ENCODE measurements around the gene FGF2. TPM values are rescaled to one million over a fixed set of nuclear protein-coding genes. Genes with fewer than 3 reads are reported as not detected.

Gene FGF2
- total RNA-seq, 4 donors from 2014 or later: 27.0 to 46.4 (median 32.1) TPM

DNA sequence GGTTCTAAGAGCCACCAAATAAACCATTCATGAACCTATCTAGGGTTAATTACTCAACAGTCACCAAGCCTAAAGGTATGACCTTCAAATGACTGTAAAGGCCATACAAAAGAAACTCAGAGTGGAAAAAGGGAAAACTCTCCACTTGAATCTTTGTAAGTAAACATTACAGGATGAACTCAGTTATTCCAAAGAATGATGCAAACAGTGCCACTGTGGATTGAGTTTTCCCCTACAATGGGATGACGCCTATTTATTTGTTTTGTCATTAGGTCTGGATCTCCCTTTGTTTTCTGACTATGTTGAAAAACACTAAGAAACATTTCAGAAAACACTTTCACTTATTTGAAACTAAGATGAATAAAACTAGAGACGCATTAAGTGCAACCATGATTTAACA, 83.1 kb downstream of the FGF2 start:
- H3K27me3 ChIP-seq: no peaks in the 10 kb centered on the region
- no peak overlapping the region for H3K4me3 ChIP-seq
- no peak for DNase-seq (ENCODE audit: extremely low spot score)
- TF ChIP-seq POLR2A (IDR thresholded peaks at IDR 0.05; ENCODE audit: low read depth) (no peak), POLR2AphosphoS5 (IDR thresholded peaks at IDR 0.05) (no peak), EP300 (IDR thresholded peaks at IDR 0.05) (no peak)
- TF ChIP-seq, protein P1, sequence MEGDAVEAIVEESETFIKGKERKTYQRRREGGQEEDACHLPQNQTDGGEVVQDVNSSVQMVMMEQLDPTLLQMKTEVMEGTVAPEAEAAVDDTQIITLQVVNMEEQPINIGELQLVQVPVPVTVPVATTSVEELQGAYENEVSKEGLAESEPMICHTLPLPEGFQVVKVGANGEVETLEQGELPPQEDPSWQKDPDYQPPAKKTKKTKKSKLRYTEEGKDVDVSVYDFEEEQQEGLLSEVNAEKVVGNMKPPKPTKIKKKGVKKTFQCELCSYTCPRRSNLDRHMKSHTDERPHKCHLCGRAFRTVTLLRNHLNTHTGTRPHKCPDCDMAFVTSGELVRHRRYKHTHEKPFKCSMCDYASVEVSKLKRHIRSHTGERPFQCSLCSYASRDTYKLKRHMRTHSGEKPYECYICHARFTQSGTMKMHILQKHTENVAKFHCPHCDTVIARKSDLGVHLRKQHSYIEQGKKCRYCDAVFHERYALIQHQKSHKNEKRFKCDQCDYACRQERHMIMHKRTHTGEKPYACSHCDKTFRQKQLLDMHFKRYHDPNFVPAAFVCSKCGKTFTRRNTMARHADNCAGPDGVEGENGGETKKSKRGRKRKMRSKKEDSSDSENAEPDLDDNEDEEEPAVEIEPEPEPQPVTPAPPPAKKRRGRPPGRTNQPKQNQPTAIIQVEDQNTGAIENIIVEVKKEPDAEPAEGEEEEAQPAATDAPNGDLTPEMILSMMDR (IDR thresholded peaks at IDR 0.05): no peak
- H3K9me3 ChIP-seq: no peaks in the 10 kb centered on the region
- no peak overlapping the region for H3K27ac ChIP-seq (replicated peaks in 1 of 4)
- WGBS: 82% methylated on average over 2 of the region's 2 CpGs
- peaks cover 0 to 6% (median 2%) of the 10 kb centered on the region in 4 donors for H3K4me1 ChIP-seq
- H3K36me3 ChIP-seq: peaks cover 0 to 9% (median 2%) of the 10 kb centered on the region in 4 donors
- intact Hi-C loops (cut with DNase I): loop anchor here (5.0 kb wide), 1 partner anchor 147 kb away; no protein-coding TSS in a partner anchor

GRCh38 chr4:122911588-122911987, 85.0 kb downstream of the FGF2 start:
- H3K36me3 ChIP-seq: peaks cover 0 to 19% (median 9%) of the 10 kb centered on the region in 4 donors
- intact Hi-C loops (cut with DNase I): loop anchor here (5.0 kb wide), 1 partner anchor 149 kb away; no protein-coding TSS in a partner anchor
- no peaks in the 10 kb centered on the region for H3K27me3 ChIP-seq
- no peak overlapping the region for H3K27ac ChIP-seq (replicated peaks in 1 of 4)
- no peak for DNase-seq (ENCODE audit: extremely low spot score)
- no peak overlapping the region for H3K4me3 ChIP-seq
- no peak for TF ChIP-seq EP300 (IDR thresholded peaks at IDR 0.05)
- TF ChIP-seq POLR2AphosphoS5 (IDR thresholded peaks at IDR 0.05): no peak
- TF ChIP-seq POLR2A (IDR thresholded peaks at IDR 0.05; ENCODE audit: low read depth): no peak
- TF ChIP-seq, protein P1 (IDR thresholded peaks at IDR 0.05): no peak
- H3K9me3 ChIP-seq: no peaks in the 10 kb centered on the region
- H3K4me1 ChIP-seq: peaks cover 0 to 7% (median 2%) of the 10 kb centered on the region in 4 donors
- WGBS: 71% methylated on average over 1 of the region's 1 CpG

- TF ChIP-seq POLR2AphosphoS5 (IDR thresholded peaks at IDR 0.05): no peak
- TF ChIP-seq, protein P1 (IDR thresholded peaks at IDR 0.05): no peak
- TF ChIP-seq POLR2A (IDR thresholded peaks at IDR 0.05; ENCODE audit: low read depth): no peak
- no peak for TF ChIP-seq EP300 (IDR thresholded peaks at IDR 0.05)
- DNase-seq (ENCODE audit: extremely low spot score): no peak
- Histone ChIP-seq H3K27me3 (no peaks in the 10 kb centered on the region), H3K4me3 (no peak overlapping the region), H3K4me1 (peaks cover 0 to 7% (median 2%) of the 10 kb centered on the region in 4 donors), H3K27ac (replicated peaks in 1 of 4) (no peak overlapping the region), H3K36me3 (peaks cover 0 to 21% (median 10%) of the 10 kb centered on the region in 4 donors), H3K9me3 (no peaks in the 10 kb centered on the region)
- 94% methylated on average over 1 of the region's 1 CpG for WGBS
- intact Hi-C loops (cut with DNase I): loop anchor here (5.0 kb wide), 1 partner anchor 151 kb away; no protein-coding TSS in a partner anchor
These were observed 86.4 kb downstream of the FGF2 start for GRCh38 chr4:122912810-122913575.

DNA sequence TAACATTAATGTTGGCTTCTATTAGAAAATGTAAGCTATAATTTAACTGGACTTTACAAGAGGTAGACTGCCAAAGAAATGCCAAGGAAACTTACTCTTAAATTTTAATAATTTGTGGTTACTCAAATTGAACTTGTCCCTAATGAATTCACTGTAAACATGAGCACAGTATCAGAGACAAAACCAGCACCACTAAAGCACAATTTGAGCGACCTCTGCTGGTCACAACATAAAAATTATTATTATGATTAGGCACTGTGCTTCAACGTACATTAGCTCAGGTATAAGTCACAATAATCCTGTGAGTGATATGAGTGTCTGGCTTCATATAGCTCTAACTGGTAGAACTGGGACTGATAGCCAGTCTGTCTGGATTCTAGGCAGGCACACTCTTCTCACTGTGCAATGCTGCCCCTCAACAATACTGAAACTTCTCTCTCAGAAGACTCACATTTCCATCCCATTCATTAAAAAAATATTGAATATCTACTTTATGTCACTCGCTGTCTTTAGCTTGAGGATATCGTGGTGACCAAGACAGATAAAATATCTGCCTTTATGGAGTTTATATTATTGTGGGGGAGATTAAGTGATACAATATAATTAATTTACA, 87.8 kb downstream of the FGF2 start:
- no peak for DNase-seq (ENCODE audit: extremely low spot score)
- H3K27ac ChIP-seq (replicated peaks in 1 of 4): no peak overlapping the region
- peaks cover 0 to 21% (median 10%) of the 10 kb centered on the region in 4 donors for H3K36me3 ChIP-seq
- peaks cover 0 to 7% (median 2%) of the 10 kb centered on the region in 4 donors for H3K4me1 ChIP-seq
- H3K27me3 ChIP-seq: no peaks in the 10 kb centered on the region
- no peaks in the 10 kb centered on the region for H3K9me3 ChIP-seq
- no peak overlapping the region for H3K4me3 ChIP-seq
- intact Hi-C loops (cut with DNase I): loop anchor here (5.0 kb wide), 1 partner anchor 152 kb away; no protein-coding TSS in a partner anchor
- TF ChIP-seq, protein P1 (IDR thresholded peaks at IDR 0.05): peak; percentile 29 to 51 (median 34)
- no peak for TF ChIP-seq EP300 (IDR thresholded peaks at IDR 0.05)
- 45% methylated on average over 4 of the region's 4 CpGs for WGBS
